Activated CD8-positive, alpha-beta memory T cell treated with anti-CD3 and anti-CD28 coated beads, Interleukin-2, amount 50 U/mL, for 1 hour (primary cell): ENCODE results near the gene SIN3A.
"Not testable (repeated sequence)": the region's sequence is repeated elsewhere in the genome, so short reads cannot be mapped to it uniquely, and the experiment has no call there.

Experiments
- DNase-seq: peaks from one replicate; pipeline ENCODE4 v3.0.0-alpha.2; 2020; ENCODE audit errors: extremely low read depth

SIN3A gene

DNA sequence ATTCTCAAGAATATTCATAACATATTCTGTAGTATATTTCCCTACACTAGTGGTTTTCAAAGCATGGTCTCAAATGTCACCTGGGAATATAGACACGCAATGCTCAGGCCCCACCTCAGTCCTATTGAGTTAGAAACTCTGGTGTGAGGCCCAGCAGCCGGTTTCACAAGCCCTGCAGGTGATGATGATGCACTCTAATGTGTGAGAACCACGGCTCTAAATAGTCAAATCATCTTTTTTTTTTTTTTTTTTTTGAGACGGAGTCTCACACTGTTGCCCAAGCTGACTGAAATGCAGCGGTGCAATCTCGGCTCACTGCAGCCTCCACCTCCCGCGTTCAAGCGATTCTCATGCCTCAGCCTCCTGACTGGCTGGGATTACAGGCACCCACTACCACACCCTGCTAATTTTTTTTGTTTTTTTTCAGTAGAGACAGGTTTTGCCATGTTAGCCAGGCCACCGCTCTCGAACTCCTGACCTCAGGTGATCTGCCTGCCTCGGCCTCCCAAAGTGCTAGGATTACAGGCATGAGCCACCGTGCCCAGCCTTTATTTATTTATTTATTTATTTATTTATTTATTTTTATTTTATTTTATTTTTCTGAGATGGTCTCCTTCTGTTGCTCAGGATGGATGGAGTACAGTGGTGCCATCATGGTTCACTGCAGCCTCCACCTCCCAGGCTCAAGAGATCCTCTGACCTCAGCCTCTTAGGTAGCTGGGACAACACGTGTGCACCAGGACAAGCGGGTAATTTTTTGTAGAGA, 117.7 kb downstream of the SIN3A start:
- DNase-seq: not testable (repeated sequence)

DNA sequence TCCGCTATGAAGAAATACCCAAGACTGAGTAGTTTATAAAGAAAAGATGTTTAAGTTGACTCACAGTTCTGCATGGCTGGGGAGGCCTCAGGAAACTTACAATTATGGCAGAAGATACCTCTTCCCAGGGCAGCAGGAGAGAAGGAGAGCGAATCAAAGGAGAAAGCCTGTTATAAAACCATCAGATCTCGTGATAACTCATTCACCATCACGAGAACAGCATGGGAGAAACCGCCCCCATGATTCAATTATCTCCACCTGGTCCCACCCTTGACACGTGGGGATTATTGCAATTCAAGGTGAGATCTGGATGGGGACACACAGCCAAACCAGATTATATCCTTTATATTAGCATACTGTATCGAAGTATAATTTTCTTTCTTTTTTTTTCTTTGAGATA, 119.4 kb downstream of the SIN3A start:
- not testable (repeated sequence) for DNase-seq

GRCh38 chr15:75329571-75329970, 121.9 kb downstream of the SIN3A start:
- no peak for DNase-seq

- no peak for DNase-seq
These were observed 122.8 kb downstream of the SIN3A start for GRCh38 chr15:75328493-75329314.

- no peak for DNase-seq
These were observed 124.0 kb downstream of the SIN3A start for GRCh38 chr15:75327491-75327890.

- no peak for DNase-seq
These were observed 124.5 kb downstream of the SIN3A start for GRCh38 chr15:75327005-75327404.

- DNase-seq: no peak
These were observed 125.6 kb downstream of the SIN3A start for GRCh38 chr15:75325922-75326321.

GRCh38 chr15:75321711-75322110, 129.8 kb downstream of the SIN3A start:
- no peak for DNase-seq
